Fibroblast of mammary gland (primary cell): ENCODE results near the gene DEPDC1B.
"Not testable (repeated sequence)": the region's sequence is repeated elsewhere in the genome, so short reads cannot be mapped to it uniquely, and the experiment has no call there.

Experiments
- DNase-seq: peaks from one replicate; pipeline ENCODE4 v3.0.0-alpha.2; 2010; ENCODE audit warnings: low read depth
- H3K4me3 ChIP-seq: 2 replicates; pipeline ENCODE4 v1.5.1; 2011; ENCODE audit warnings: low read depth, mild to moderate bottlenecking, low read length, moderate library complexity; ENCODE audit not compliant: control insufficient read depth
- CTCF ChIP-seq: conservative IDR thresholded peaks from 2 replicates; pipeline ENCODE4 v1.5.1; 2011; ENCODE audit warnings: low read depth, low read length, inconsistent platforms; ENCODE audit not compliant: control insufficient read depth, insufficient read depth

DEPDC1B gene

DNA sequence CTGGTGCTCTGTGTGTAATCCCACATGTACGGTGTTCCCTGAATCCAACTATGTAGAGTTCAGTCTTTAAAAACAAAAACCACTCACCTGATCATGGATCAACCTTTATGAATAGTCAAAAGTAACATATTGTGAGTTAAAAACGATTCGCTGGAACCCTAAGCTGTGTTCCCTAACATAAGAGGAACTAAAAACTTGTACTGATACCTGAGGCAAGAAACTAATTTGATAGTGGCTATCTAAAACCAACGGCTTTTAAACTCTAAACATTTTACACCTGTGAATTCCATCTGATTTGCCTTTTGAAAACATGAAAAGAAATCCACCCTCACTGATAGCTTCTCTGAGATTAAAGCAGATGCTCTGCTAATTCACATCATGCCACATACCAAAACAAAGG is 101.5 kb downstream of the DEPDC1B start:
- TF ChIP-seq CTCF, result no peak
- DNase-seq, result no peak
- no peak overlapping the region for H3K4me3 ChIP-seq

- H3K4me3 ChIP-seq, result no peak overlapping the region
- TF ChIP-seq CTCF, result no peak
- no peak for DNase-seq
These were observed 102.2 kb downstream of the DEPDC1B start for GRCh38 chr5:60597572-60598320.

DNA sequence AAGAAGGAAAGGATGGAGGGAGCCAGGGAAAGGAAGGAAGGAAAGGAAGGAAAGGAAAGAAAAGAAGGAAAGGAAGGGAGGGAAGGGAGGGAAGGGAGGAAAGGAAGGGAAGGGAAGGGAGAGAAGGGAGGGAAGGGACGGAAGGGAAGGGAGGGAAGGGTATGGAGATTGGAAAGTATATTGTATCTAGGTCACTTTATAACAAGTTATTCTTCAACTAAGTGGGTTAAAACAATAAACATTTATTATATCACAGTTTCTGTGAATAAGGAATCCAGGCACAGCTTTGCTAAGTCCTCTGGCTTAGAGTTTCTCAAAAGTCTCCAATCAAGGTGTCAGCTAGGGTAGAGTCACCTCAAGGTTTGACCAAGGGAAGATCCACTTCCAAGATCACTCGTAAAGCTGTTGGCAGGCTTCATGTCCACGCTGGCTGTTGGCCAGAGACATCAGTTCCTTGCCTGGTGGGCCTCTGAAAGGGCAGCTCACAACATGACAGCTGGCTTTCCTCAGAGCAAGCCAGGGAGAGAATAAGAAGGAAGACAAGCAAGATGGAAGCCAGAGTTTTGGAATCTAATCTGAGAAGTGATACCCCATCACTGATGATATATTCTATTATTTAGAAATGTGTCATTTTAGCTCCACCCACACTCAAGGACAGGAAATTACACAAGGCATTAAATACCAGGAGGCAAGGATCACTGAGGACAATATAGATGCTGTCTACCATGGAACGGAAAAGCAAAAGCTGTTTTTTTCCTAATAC is 105.1 kb downstream of the DEPDC1B start:
- no peak for TF ChIP-seq CTCF
- DNase-seq, result no peak
- H3K4me3 ChIP-seq, result no peak overlapping the region

DNA sequence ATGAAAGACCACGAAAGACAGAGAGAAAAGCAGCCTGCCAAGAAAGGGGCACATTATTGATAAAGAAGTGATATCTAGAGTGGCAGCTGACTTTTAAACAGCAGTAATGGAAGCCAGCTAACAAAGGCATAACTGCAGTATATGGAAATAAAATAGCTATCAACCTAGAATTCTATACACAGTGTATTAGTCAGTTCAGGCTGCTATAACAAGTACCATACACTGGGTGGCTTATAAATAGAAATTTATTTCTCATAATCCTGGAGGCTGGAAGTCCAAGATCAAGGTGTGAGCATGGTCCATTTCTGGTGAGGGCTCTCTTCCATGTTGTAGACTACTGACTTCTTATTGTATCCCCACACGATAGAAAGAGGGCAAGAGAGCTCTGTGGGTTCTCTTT is 109.8 kb downstream of the DEPDC1B start:
- TF ChIP-seq CTCF, result no peak
- no peak for DNase-seq
- H3K4me3 ChIP-seq, result no peak overlapping the region

DNA sequence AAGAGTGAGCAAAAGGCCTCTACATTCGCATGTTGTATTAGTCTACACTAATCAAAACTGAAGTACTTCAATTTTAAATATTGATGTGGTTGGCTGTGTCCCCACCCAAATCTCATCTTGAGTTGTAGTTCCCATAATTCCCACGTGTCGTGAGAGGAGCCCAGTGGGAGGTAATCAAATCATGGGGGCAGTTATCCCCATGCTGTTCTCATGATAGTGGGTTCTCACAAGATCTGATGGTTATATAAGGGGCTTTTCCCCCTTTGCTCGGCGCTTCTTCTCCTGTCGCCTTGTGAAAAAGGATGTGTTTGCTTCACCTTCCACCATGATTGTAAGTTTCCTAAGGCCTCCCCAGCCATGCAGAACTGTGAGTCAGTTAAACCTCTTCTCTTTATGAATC is 112.7 kb downstream of the DEPDC1B start:
- DNase-seq, H3K4me3 ChIP-seq: not testable (repeated sequence)

DNA sequence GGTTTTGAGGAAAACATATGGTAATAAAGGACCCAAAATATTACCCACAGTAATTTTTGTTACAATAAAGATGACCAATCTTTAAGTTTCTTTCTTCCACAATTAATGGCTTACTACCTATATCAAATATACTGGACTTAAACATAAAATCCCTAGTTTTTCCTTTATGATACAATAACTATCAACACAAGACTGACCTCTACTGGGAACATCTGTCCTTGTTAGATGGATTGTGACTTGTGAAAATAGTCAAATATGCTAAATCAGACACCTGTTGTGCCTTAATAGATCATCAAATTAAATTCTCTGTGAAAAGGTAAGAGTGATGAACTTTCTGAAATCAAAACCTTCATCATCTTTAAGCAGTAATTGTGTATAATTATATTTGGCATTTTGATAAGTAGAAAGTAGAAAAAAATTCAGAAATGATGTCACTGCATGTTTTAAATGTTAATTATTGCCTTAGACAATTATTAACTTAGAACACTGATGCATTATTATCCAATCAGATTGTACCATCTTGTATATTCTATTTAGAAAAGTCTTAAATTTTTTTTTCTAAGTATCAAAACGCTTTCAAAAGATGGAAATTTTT is 113.6 kb downstream of the DEPDC1B start:
- H3K4me3 ChIP-seq, result no peak overlapping the region
- TF ChIP-seq CTCF, result peak; percentile 40
- peak; percentile 51 for DNase-seq

GRCh38 chr5:60585618-60586017 is 114.3 kb downstream of the DEPDC1B start:
- no peak for DNase-seq
- no peak for TF ChIP-seq CTCF

More at GRCh38 chr5:60585618-60586017, 114.3 kb downstream of the DEPDC1B start:
- H3K4me3 ChIP-seq, result no peak overlapping the region
